CD14-positive monocyte (primary cell): ENCODE results near the gene PHLDA2. TPM values are rescaled to one million over a fixed set of nuclear protein-coding genes. Genes with fewer than 3 reads are reported as not detected.
A peak's percentile ranks its signal among the peaks of the same experiment; 100 is the strongest.

Source experiments
- DNase-seq, 3 donors: peaks; one replicate each; pipeline ENCODE4 v3.0.0-alpha.2; 2011 to 2022
- H2AFZ ChIP-seq: 2 replicates; pipeline ENCODE4 v1.6.0; 2012; ENCODE audit warnings: mild to moderate bottlenecking, low read depth, low read length, inconsistent platforms; ENCODE audit not compliant: insufficient read depth, poor library complexity, severe bottlenecking
- H3K27ac ChIP-seq, 2 donors: 1 replicate in 1 of 2; 2 replicates in 1 of 2; pipeline ENCODE4 v1.5.1; 2012 to 2013; ENCODE audit warnings: low read length in 2 of 2, control low read depth in 1 of 2, inconsistent platforms in 1 of 2, low read depth in 1 of 2, mild to moderate bottlenecking in 1 of 2
- H3K27me3 ChIP-seq, 2 donors: one replicate each; pipeline versions ENCODE4 v1.6.0 to v1.6.1; 2011 to 2013; ENCODE audit warnings: low read length in 2 of 2; ENCODE audit not compliant: control insufficient read depth in 2 of 2, insufficient read depth in 2 of 2
- H3K36me3 ChIP-seq, 2 donors: replicated peaks in 1 of 2; 1 replicate in 1 of 2; 2 replicates in 1 of 2; pipeline versions ENCODE4 v1.5.1 to v1.6.1; 2012 to 2013; ENCODE audit warnings: low read length in 2 of 2, control low read depth in 1 of 2, inconsistent platforms in 1 of 2, mild to moderate bottlenecking in 1 of 2; ENCODE audit not compliant: insufficient read depth in 2 of 2, control insufficient read depth in 1 of 2
- H3K4me1 ChIP-seq, 2 donors: 1 replicate in 1 of 2; 2 replicates in 1 of 2; pipeline versions ENCODE4 v1.5.1 to v1.6.1; 2012 to 2013; ENCODE audit warnings: low read length in 2 of 2, control low read depth in 1 of 2, inconsistent platforms in 1 of 2, mild to moderate bottlenecking in 1 of 2, moderate library complexity in 1 of 2; ENCODE audit not compliant: insufficient read depth in 2 of 2, control insufficient read depth in 1 of 2
- H3K4me2 ChIP-seq: replicated peaks from 2 replicates; pipeline ENCODE3; 2012; ENCODE audit warnings: low read length, moderate library complexity, mild to moderate bottlenecking; ENCODE audit not compliant: poor library complexity, severe bottlenecking; ENCODE audit errors: extremely low read depth
- H3K4me3 ChIP-seq, 3 experiments: fragments of 200-600 bp in 1 of 3; sonication (generic) in 1 of 3; replicated peaks in 1 of 3; 1 replicate in 2 of 3; 2 replicates in 1 of 3; pipeline ENCODE4 v1.5.1; 2011 to 2013; ENCODE audit warnings: low read length in 3 of 3, mild to moderate bottlenecking in 3 of 3, control low read depth in 2 of 3, low read depth in 2 of 3, inconsistent platforms in 1 of 3, moderate library complexity in 1 of 3
- H3K79me2 ChIP-seq: 2 replicates; pipeline ENCODE4 v1.6.0; 2012; ENCODE audit warnings: mild to moderate bottlenecking, control low read depth, inconsistent platforms, low read length, moderate library complexity; ENCODE audit not compliant: insufficient read depth
- H3K9ac ChIP-seq: 2 replicates; pipeline ENCODE4 v1.6.0; 2017; ENCODE audit warnings: low read length, mild to moderate bottlenecking; ENCODE audit not compliant: insufficient read depth, poor library complexity, severe bottlenecking
- H3K9me3 ChIP-seq, 2 donors: replicated peaks in 1 of 2; 1 replicate in 1 of 2; 2 replicates in 1 of 2; pipeline versions ENCODE4 v1.5.1 to v1.6.1; 2012 to 2013; ENCODE audit warnings: low read length in 2 of 2, control low read depth in 1 of 2; ENCODE audit not compliant: control insufficient read depth in 1 of 2, insufficient read depth in 1 of 2
- H4K20me1 ChIP-seq: 2 replicates; pipeline ENCODE4 v1.6.0; 2012; ENCODE audit warnings: mild to moderate bottlenecking, low read length, control low read depth, moderate library complexity; ENCODE audit not compliant: insufficient read depth
- H3K27ac Mint-ChIP-seq, 7 donors: one replicate each; pipeline ENCODE4 v1.8.0; 2020; ENCODE audit warnings: mild to moderate bottlenecking in 7 of 7, mixed read lengths in 7 of 7, moderate library complexity in 6 of 7, inconsistent platforms in 2 of 7
- H3K27me3 Mint-ChIP-seq, 3 donors: one replicate each; pipeline ENCODE4 v1.8.0; 2021 to 2022; ENCODE audit warnings: low read depth in 3 of 3, mild to moderate bottlenecking in 3 of 3, mixed read lengths in 3 of 3, moderate library complexity in 3 of 3, inconsistent platforms in 1 of 3
- H3K36me3 Mint-ChIP-seq, 2 donors: one replicate each; pipeline ENCODE4 v1.8.0; 2020; ENCODE audit warnings: mixed read lengths in 2 of 2, inconsistent platforms in 1 of 2, mild to moderate bottlenecking in 1 of 2
- H3K4me1 Mint-ChIP-seq: one replicate; pipeline ENCODE4 v1.8.0; 2020; ENCODE audit warnings: mild to moderate bottlenecking, mixed read lengths
- H3K4me3 Mint-ChIP-seq, 2 donors: one replicate each; pipeline ENCODE4 v1.8.0; 2020; ENCODE audit warnings: mild to moderate bottlenecking in 2 of 2, mixed read lengths in 2 of 2, moderate library complexity in 1 of 2
- H3K9me3 Mint-ChIP-seq, 7 donors: one replicate each; pipeline ENCODE4 v1.8.0; 2020 to 2022; ENCODE audit warnings: mixed read lengths in 7 of 7, mild to moderate bottlenecking in 6 of 7, moderate library complexity in 6 of 7, inconsistent platforms in 2 of 7
- CTCF ChIP-seq: fragments of 200-600 bp; IDR thresholded peaks from one replicate; pipeline ENCODE4 v1.8.0; 2022; ENCODE audit warnings: antibody characterized with exemption, mild to moderate bottlenecking
- WGBS: methylation state at CpG from one replicate; pipeline ENCODE4 v1.1.5; 2013; ENCODE audit warnings: missing lambda C conversion rate; ENCODE audit not compliant: insufficient coverage; 5-methylcytosine and 5-hydroxymethylcytosine counted together
- intact Hi-C, 2 donors: fragments of 100-400 bp; cut with micrococcal nuclease; formaldehyde crosslinking; loops; one replicate each; pipeline versions ENCODE4 v1.15.0 to v1.15.1; 2023
- polyA plus RNA-seq, 3 donors: library from polyadenylated mRNA; depleted of rRNA in 1 of 3; unstranded in 2 of 3; stranded (reverse) in 1 of 3; fragments of 300-500 nt in 2 of 3; fragments of >200 nt in 1 of 3; fragmentation: Illumina TruSeq in 2 of 3; gene quantifications; 1 replicate in 2 of 3; 2 replicates in 1 of 3; pipeline ENCODE4 v1.2.3, GENCODE V29; 2012 to 2021

PHLDA2 gene
- polyA plus RNA-seq, 3 donors, result 2.6 to 54.5 (median 4.7) TPM

DNA sequence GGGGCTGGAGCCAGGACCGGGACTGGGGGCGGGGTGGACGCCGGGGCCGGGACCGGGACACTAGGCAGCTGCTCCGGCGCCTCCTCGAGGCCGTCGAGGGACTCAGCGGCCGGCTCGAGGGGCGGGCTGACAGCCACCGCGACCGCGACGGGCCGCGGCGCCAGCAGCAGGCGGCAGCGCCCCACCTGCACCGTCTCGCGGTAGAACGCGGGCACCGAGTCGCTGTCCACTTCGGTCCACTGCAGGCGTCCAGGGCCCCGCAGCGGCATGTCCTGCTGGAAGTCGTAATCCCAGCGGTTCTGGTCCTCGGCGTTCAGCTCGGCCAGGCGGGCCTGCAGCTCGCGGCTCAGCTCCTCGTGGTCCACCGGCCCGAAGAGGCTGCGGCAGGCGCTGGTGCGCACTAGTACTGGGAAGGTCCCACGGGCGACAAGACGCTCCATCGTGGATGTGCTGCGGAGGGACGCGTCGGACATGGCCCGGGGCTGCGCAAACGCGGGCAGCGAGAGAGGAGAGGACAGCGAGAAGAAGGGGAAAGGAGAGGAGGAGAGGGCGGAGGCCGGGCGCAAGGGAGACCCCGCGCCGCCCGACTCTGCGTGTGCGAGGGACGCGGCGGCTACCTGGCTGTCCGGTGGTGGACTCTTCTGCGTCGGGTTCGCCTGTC is 44.1 kb downstream of the PHLDA2 start:
- H3K27ac ChIP-seq, result no peak overlapping the region

More for the DNA sequence above, 44.1 kb downstream of the PHLDA2 start:
- peak; percentile 52 for TF ChIP-seq CTCF
- H3K9me3 Mint-ChIP-seq, result peaks cover 0 to 10% (median 2%) of the 10 kb centered on the region in 7 donors
- peak overlapping the region; percentile 92 to 97 for H3K4me3 Mint-ChIP-seq
- Histone ChIP-seq H2AFZ (peak overlapping the region; percentile 89), H4K20me1 (peaks cover 4% of the 10 kb centered on the region), H3K36me3 (no peaks in the 10 kb centered on the region), H3K9me3 (no peaks in the 10 kb centered on the region), H3K4me2 (peak overlapping the region; percentile 92), H3K27me3 (peaks cover 11 to 48% of the 10 kb centered on the region in 2 donors), H3K9ac (peak overlapping the region; percentile 38), H3K4me1 (peaks cover 14 to 28% of the 10 kb centered on the region in 2 donors), H3K4me3 (peak overlapping the region; percentile 59 to 89 (median 69)), H3K79me2 (no peaks in the 10 kb centered on the region)
- intact Hi-C loops, result loop anchor here in 1 of 2 donors (2.0 to 10.0 kb wide), 3 partner anchors 190 to 580 kb away; partner anchors contain the start of genes C11orf21, KCNQ1OT1 and TSPAN32
- H3K36me3 Mint-ChIP-seq, result peaks cover 0 to 11% of the 10 kb centered on the region in 2 donors
- DNase-seq, result peak in 2 of 3 donors; percentile 50 to 51
- H3K27me3 Mint-ChIP-seq, result peaks cover 40 to 65% (median 43%) of the 10 kb centered on the region in 3 donors
- WGBS, result under 1% methylated on average over 80 of the region's 80 CpGs
- H3K27ac Mint-ChIP-seq, result peak overlapping the region in 5 of 7 donors; percentile 24 to 82 (median 79)
- peaks cover 16% of the 10 kb centered on the region for H3K4me1 Mint-ChIP-seq
